Measurements from ENCODE around the gene SPEF2.

DNA sequence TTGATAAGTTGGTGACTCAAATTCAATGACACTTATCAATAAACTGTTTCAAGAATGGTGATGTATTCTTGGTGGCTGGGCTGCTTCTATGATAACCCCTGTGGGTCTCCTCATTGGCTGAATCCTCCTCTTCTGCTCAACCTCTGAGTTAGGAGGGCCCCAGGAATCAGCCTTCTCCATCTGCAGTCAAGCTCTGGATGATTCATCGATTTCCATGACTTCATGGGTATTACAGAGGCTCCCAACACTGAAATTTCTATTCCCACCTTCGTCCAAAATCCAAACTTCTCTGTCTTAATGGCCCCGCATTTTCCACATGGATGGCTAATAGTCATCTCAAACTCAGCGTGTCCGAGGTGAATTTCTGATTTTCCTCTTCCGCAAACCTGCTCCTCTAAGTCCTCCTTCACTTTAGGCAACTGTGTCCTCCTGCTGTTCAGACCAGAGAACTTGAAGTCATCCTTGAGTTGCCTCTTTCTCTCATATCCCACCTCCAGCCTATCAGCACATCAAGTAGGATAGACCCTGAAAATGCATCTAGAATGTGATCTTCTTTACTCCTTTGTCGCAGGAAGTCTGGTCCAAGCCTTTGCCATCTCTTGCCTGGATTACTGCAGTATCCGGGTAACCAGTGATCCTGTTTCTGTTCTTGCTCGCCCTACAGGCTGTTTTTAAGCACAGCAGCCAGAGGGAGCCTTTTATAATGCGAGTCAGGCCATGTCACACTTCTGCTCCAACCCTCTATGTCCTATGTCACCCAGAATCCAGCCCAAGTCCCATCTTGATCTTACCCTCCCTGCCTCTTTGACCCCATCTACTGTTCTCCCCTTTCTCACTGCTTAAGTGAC, 197.7 kb downstream of the SPEF2 start:
- TF ChIP-seq SUZ12 (IDR thresholded peaks at IDR 0.05; ENCODE audit: extremely low read depth, insufficient read depth, insufficient read length) (no peak), ZNF274 (IDR thresholded peaks at IDR 0.05; ENCODE audit: low read depth, low read length) (no peak)

Measured in NT2/D1 (cell line).